GM21717 (cell line): ENCODE measurements around the gene SIRPA.

ENCODE experiments used
- ATAC-seq: cut with Tn5 transposase; IDR thresholded peaks from one replicate; pipeline ENCODE4 v1.9.1; 2021; ENCODE audit warnings: mild to moderate bottlenecking, moderate library complexity; ENCODE audit not compliant: unreplicated experiment

SIRPA gene

DNA sequence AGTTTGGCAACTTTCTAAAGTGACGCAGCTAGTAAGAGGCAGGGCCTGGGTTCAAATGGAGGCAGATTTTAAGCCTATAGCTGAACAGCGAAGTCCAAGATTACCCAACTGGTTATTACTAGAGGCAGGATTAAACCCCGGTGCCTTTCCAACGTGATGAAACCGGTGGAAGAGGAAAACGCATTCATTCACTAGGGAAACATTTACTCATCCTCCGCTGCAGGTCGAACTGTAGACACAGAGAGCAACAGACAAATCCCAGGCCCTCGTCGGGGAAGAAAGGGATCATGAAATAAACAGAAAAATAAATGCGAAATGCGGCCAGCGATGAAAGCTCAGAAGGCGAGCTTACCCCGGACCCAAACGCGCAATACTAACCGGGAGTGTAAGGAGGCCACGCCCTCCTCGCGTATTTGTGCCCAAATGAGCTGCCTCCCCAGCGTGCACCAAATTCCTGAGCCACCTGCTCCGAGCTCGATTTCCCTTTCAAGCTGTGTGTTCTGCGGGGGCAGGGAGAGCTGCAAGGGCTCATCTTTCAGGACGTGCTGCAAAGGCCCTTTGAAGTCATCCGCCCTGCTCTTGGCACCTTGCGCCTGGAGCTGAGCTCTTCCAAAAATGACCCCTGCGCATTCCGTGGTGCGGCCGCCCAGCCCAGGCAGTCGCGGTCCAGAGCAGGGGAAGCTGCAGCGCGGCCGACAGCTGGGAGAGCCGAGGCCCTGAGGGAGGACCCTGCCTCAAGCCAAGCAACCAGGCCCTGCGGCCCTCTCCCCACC, 51.7 kb downstream of the SIRPA start:
- ATAC-seq, result no peak

DNA sequence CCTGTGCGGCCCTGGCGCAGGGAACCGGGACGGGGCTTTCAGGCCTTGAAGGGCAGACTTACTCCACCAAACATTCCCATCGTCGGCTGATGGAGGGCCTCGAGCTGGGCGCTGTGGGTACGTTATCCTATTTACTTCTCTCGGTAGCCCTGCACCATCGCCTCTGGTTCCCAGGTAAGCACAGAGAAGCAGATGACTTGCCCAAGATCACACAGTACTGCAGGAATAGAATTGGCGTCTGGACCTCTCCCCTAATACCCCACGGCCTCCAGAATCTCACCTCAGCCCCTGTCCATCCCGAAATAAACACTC, 52.3 kb downstream of the SIRPA start:
- no peak for ATAC-seq

DNA sequence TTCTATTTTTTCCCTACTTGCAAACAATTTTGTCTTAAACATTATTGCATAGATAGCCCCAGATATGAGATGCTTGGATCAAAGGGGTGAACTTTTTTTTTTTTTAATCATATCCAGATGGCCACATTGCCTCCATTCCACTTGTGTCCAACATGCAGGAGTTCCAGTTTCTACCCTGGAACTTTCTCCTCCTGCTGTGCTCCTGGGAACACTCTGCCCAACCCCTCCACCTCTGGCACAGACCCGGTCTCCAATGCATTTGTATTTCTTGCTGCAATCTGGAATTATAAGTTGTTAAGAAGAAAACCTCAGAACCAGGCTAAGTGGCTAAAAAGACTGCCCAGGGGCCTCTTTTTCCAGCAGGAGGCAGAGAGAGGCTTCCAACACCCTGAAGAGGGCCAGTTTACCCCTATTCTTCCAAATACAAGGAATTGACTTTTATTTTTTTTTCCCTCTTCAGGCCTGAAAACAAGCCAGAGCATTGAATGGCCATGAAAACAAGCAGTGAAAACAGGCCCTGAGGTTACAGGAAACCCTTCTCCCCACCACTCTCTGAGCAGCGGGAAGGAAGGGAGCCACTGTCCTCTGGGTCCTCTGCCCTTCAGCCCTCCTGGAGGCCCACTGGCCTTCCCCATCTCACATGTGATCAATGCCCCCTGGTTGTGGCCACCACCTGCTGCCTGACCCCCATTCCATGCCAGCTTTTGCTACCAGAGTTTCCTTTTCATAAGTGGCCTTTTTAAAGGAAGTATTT, 54.3 kb downstream of the SIRPA start:
- no peak for ATAC-seq

DNA sequence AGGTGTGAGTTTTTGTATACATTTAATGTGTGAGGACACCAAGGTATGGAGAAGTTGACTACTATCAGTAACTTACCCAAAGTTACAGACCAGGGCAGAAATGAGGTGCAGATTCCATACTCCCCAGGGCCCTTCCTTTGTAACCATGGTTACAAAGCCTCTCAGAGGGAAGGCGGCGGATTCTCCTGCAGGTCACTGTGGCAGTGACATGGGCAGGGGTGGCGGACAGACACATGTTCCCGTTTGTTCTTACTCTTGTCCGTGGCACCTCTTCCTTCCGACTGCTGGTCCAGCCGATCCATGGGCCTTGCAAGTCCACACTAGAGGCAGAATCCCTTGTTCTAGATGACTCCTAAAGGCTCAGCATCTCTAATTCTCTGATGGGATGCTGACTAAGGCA, 55.6 kb downstream of the SIRPA start:
- no peak for ATAC-seq

DNA sequence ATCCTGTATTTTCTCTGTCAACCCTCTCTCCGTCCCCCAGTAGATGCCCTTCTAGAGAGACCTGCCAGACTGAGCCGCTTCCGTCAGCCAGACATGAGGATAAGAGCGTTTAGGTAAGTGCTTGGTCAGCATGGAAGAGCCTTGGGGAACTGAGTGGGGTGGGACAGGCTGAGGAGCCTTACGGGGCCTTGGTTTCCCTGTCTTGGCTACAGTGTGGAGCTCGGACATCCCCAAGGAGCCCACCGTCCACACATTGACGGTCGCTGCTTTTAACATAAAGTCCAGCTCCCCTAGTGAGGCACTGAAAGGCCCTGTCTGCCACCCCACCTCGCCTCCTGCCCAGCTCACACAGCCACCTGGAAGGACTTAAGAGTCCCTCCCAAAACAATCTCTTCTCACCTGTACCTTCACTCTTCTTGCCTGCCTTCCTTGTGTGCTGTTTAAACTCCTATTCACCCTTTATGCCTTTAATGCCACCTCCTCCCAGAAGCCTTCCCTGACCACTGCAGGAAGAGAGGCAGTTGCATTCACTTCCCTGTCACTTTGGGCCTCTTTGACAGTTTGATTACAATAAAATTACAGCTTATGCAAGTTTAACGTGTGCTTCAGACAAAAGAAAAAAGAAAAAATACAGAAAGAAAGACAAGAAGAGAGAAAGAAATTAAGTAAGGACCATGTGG, 56.4 kb downstream of the SIRPA start:
- no peak for ATAC-seq

DNA sequence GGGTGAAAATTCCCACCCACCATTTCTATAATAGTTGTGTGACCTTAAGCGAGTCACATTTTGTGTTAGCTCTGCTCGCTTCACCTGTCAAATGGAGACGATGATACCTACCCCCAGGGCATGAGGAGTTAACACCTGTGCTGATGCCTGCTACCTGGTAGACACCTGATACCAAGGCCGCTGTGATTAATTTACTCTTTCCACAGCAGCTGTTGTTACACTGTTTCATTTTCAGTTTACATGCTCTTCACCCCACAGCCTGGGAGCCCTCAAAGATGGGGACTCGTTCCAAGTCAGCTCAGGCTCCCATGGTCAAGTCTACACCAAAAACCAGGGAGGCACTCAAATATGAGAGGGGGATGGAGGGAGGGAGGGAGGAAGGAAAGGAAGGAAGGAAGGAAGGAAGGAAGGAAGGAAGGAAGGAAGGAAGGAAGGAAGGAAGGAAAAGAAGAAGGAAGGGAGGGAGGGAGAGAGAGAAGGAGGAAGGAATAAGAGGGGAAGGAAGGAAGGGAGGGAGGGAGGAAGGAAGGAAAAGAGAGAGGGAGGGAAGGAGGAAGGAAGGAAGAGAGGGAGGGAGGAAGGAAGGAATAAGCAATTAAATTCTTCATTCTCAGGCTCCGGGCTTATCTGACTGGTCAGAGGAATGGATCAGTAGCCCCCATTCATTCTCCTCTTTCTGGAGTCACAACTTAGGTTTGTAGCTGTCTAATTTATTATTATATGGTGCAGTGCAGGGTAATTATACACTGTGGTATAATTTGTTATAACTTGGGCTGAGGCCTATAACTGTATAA, 57.7 kb downstream of the SIRPA start:
- ATAC-seq, result peak; percentile 59

DNA sequence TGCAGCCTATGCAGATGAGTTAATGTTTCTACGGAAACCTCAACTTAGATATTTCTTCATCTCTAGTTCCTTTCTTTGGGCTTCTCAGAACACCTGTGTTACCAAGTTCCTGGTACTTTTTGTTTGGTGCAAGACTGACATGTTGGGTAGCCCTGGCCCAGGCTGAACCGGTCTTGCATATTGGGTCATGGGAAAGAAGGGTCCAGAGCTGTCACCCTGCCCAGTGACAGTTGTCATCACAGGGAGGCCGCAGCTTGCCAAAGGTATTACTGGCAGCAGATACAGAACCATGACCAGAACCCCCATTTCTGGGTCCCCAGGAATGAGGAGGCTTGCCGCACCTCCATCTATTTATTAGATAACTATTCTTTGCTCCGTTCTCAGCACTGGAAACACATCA, 58.4 kb downstream of the SIRPA start:
- no peak for ATAC-seq

DNA sequence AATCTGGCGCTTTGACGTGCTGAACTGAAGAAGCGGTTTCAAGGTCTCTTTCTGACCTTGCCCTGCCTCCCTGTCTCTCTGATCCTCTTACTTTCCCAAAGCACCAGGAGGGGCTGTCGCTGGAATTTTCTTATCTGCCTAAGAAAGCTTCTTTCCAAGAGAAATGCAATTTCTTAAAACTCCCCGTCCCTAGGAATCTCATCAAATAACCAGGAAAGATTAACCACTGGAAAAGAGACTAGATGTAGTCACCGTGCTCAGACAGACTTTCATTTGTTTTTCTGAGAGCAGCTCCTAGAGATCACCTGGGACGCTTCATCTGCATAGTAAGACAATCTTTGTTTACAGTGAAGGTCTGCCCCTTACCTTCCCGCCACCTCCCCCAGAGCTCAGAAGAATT, 60.0 kb downstream of the SIRPA start:
- ATAC-seq, result no peak

DNA sequence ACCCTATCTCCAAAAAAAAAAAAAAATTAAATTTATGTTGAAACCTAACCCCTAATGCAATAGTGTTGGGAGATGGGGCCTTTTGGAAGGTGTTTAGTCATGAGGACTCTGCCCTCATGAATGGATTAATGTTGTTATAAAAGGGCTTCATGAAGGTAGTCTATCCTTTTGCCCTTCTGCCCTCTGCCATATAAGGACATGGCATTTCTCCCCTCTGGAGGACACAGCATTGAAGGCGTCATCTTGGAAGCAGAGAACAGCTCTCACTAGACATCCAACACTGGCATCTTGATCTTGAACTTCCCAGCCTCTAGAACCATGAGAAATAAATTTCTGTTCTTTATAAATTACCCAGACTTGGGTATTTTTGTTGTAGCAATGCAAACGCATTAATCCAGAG, 63.2 kb downstream of the SIRPA start:
- ATAC-seq, result no peak

DNA sequence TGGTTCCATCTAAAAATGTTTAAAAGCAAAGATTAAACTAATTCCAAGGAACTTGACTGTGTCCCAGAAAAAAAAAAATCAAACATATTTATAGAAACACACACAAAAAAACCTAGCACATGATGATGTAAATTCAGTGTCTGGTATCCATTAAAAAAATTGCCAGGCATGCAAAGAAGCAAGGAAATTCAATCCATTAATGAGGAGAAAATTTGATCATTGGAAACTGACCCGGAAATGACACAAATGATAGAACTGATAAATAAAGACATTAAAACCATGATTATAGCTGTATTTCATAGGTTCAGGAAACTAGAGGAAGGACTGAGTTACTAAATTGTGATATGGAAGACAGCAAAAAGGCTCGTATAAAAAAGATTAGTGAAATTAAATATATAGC, 63.9 kb downstream of the SIRPA start:
- ATAC-seq, result no peak

DNA sequence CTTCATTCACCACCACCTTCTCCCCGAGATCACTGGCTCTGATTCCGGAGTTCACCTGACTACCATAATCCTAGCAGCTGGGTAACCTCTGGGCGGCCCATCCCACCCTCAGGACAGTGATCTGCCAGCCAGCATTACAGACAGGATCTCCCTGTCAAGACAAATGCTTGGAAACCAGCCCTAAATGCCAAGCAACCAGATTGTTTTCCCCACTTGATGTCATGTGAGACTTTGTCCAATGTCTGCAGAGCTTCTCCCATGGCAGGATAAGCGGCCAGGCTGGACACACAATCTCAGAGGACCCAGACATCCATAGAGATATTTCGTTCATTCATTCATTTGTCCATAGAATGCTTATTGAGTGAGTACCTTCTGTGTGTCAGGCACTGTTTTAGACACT, 66.2 kb downstream of the SIRPA start:
- no peak for ATAC-seq

DNA sequence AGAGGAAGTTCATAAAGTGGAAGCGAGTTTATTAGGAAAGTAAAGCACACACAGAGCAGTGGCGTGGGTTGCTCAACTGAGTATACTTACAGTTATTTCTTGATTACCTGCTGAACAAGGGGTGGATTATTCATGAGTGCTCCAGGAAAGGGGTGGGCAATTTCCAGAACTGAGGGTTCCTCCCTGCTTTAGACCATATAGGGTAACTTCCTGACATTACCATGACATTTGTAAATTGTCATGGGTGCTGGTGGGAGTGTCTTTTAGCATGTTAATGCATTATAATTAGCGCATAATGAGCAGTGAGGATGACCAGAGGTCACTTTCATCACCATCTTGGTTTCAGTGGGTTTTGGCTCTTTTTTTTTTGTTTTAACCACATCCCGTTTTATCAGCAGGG, 68.9 kb downstream of the SIRPA start:
- no peak for ATAC-seq

DNA sequence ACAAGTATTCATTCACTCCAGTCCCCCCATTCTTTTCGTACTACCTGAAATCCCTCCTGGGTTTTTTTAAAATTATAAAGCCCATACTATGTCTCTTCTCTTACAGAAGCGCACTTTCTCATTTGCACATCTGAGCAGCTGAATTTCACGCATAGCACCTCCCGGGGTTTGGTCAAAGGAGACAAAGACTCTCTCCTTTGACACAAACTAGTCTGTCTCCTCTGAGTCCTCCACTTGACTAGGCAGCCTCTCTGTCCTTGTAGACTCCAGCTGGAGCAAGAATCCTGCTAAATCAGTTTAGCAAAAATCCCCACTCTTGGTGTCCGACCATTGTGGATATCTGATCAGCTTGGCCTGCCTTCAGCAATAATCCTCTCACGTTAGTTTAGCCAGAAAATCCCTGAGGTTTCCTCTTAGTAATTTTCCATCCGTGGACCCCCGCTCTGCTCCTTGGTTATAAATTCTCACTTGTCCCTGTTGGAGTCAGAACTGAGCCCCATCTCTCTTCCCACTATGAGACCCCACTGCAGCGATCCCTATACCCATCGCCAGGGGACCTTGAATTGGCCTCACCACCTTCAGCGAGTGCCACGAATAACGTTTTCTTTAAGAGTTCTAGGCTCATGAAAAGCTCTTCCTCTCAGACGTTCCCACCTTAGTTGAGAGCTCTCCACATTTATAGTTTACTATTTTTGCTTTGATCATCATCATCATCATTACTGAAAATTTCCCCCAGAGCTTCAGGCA, 69.6 kb downstream of the SIRPA start:
- ATAC-seq, result no peak

DNA sequence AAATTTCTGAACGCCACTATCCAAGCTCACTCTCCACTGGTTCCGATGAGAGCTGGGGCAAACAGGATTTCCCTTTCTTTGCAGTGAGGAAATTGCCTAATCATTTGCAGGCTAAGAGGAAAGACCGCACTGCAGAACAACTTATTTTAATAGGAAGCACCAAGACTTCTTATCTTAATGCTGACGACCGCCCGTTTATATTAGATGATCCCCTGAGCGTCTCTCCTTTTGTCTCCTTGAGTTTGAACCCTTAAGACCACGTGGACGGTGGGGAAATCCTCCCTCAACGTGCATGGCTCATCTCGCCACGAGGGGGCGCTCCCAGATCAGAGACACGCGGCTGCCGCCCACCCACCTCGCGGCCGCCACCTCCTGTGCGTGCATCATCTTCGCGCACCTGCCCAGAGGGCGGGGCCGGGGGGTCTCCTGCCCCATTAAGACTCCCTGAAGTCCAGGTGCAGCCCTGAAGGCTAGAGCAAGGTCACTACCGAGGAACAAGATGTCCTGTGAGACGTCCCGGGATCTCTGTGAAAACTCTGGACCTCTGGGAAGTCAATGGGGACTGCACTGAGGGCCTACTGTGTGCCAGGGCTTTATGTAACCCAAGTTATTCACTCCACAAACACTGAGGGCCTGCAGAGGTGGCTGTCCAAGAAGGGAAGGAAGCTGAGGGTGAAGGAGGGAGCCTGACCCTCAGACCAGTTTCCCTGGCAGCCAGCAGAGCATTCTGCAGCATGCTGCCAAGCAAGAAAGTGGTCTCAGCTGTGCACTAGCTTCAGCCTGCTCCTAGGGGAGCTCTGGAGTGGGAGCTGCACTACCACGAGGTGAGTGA, 70.5 kb downstream of the SIRPA start:
- ATAC-seq, result peak; percentile 61

DNA sequence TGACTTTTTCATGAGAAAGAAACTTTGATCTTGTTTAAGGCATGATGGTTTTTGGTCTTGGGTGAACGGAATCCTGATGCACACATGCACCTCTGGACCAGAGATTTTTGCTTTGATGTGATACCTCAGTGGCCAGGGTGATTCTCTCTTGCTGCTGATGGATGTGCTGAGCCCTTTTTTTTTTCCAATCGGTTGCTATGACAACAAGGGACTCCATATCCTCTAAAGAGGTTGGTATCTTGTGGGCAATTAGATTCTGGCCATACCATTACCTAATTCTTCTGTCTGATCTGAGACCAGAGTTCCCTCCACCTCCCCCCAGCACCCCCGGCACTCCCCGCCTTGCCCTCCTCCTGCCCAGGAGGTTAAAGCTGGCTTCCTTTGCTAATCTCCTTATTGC, 73.8 kb downstream of the SIRPA start:
- no peak for ATAC-seq

DNA sequence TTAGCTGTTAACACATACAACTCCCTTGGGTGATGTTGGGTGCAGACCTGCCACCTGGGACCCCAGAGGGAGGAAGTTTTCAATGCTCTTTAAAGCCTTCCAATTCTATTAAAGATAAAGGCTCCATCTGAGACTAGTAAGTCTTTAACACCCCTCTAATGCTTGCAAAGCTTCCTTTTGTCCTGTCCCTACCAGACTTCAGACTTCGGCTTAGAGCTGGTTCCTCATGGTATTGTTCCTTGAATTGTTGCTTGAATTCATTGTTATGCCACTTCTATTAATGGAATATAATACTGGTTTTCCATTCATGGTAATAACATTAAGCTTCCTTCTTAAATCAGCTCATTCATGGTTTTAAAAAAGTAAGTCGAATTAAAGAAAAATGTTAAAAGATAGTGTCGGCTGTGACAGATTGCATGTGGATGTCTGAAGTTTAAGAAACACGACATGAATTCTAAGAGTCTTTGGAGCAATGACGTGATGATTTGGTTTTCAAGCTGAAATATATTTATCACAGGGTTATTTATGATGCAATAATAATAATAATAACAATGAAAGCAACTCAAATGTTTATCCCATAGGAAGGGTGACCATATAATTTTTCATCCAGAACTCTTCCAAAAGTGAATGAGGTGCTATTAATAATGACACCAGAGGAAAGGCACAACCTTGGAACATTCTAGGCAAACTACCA, 76.8 kb downstream of the SIRPA start:
- ATAC-seq, result no peak

DNA sequence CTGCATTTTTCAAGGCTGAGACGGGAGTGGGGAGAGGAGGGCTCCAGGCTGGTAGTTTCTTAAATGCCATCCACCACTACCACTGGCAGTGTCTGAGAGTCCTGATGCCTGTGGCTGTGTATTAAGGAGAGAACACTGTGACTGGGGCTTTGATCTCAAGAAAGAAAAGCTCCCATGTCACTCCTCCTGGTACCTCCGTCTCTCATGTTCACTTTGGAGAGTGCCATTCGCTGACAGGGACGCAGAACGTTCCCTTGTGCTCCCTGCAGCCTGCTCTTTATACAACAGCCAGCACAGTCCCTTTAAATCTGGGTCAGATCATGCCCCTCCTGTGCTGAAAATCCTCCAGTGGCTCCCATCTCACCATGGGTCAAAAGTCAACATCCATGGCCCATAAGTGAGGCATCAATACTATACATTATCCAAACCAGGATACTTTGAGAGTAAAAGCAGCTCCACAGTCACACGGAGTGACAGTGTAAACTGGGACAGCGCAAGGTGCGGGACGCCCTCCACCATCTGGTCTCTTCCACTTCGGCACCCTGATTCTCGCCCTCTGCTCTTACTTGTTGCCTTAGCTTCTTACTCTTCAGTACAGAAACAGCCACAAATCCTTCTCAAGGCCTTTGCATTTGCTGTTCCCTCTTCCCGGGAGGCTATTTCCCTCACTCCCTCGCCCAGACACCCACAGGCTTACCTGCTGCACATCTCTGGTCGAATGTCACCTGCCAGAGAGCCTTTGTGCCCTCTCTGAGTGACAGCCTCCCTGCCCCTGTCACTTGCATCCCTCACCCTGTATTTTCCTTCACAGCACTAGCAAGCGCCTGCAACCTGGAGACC, 78.6 kb downstream of the SIRPA start:
- ATAC-seq, result no peak

DNA sequence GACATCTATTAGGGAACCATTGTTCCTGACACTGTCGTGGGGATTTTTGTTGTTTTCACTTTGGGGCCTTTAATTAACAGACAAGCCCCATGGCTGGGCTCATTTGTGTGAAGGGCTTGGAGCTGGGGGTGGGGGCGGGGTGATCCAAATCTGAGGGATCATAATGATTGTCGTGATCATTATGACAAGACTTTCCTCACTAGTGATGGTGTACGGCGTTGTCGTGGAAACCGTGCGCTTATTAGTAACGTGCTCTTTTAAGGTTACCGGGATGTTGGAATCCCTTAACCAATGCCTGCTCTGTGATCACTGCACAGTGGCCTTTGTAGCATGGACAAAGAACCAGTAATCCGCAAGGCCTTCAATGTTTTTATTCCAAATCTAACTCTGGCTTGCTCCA, 80.1 kb downstream of the SIRPA start:
- ATAC-seq, result no peak
